Measurements from ENCODE around the gene ZNF71. TPM values are rescaled to one million over a fixed set of nuclear protein-coding genes. Genes with fewer than 3 reads are reported as not detected.

The ZNF71 gene
- total and polyA plus RNA-seq, 2 of the 8 experiments (the other 6 are each of a cell fraction or from before 2014, with no cell fraction given) = 8.2 to 12.4 TPM

GRCh38 chr19:56608274-56608964, 13.3 kb downstream of the ZNF71 start:
- H3K4ac ChIP-seq (replicated peaks; ENCODE audit: insufficient read length, low read depth, low read length) = no peak overlapping the region
- H3K18ac ChIP-seq (ENCODE audit: extremely low read depth, low read length) = no peak overlapping the region
- 95% methylated on average over 8 of the region's 8 CpGs; no CpG with 5 or more reads in 1 of the 2 experiments for WGBS, 2 experiments (ENCODE audit: extremely low coverage in 1 of 2, insufficient coverage in 1 of 2, insufficient read length in 1 of 2, insufficient replicate concordance in 2 of 2, low coverage in 1 of 2, low lambda C conversion rate in 2 of 2, missing lambda C conversion rate in 1 of 2)
- H3K79me1 ChIP-seq (ENCODE audit: low read depth, low read length) = peaks cover 5% of the 10 kb centered on the region
- no peak overlapping the region for H3K9ac ChIP-seq (replicated peaks in 1 of 4; ENCODE audit: extremely low read depth in 1 of 4, low read depth in 3 of 4, low read length in 3 of 4)
- no peak overlapping the region for H4K5ac ChIP-seq (ENCODE audit: insufficient read length, low read depth, low read length)
- no peaks in the 10 kb centered on the region for H4K20me1 ChIP-seq (replicated peaks in 1 of 2; ENCODE audit: control insufficient read depth in 1 of 2, insufficient read depth in 2 of 2, low read length in 2 of 2)
- H2BK15ac ChIP-seq (ENCODE audit: low read length) = no peak overlapping the region
- peaks cover 7 to 34% of the 10 kb centered on the region in 2 experiments for H3K79me2 ChIP-seq (ENCODE audit: control insufficient read depth in 1 of 2, insufficient read depth in 2 of 2, low read length in 2 of 2)
- no peak overlapping the region for H2BK120ac ChIP-seq (replicated peaks; ENCODE audit: low read depth, low read length)
- no peaks in the 10 kb centered on the region for H3K23me2 ChIP-seq (ENCODE audit: low read depth, low read length)
- ChIA-PET CTCF (ENCODE audit: partially characterized antibody) (no interaction called here), POLR2A (ENCODE audit: partially characterized antibody) (interaction anchor here (1.3 kb wide), 1 partner anchor 13 kb away, joined by 7 read pairs; the partner anchor contains the start of gene ZNF71)
- no peak overlapping the region for H2BK5ac ChIP-seq (ENCODE audit: low read depth, low read length)
- no peaks in the 10 kb centered on the region; a peak in 3 of 8 replicates for H3K36me3 ChIP-seq (ENCODE audit: control insufficient read depth in 2 of 4, insufficient read depth in 4 of 4, low read length in 3 of 4)
- no peak overlapping the region for H2AK5ac ChIP-seq (ENCODE audit: low read depth, low read length)
- no peak overlapping the region for H4K91ac ChIP-seq (replicated peaks; ENCODE audit: insufficient read length, low read length)
- no peak overlapping the region for H4K8ac ChIP-seq (ENCODE audit: extremely low read depth, insufficient read depth, low read length)
- H3K27me3 ChIP-seq (replicated peaks in 1 of 4; ENCODE audit: control insufficient read depth in 3 of 4, extremely low read depth in 1 of 4, insufficient read depth in 3 of 4, low read length in 3 of 4) = no peaks in the 10 kb centered on the region
- H3K23ac ChIP-seq (ENCODE audit: insufficient read length) = no peak overlapping the region
- H3K14ac ChIP-seq (ENCODE audit: insufficient read length) = no peak overlapping the region
- no peak overlapping the region for H3K4me3 ChIP-seq (ENCODE audit: extremely low read depth in 1 of 4, insufficient read depth in 2 of 4, low read depth in 3 of 4, low read length in 4 of 4)
- H3K4me1 ChIP-seq (replicated peaks in 1 of 4; ENCODE audit: control insufficient read depth in 3 of 4, insufficient read depth in 4 of 4, low read length in 3 of 4) = no peaks in the 10 kb centered on the region; a peak in 1 of 7 replicates
- FAIRE-seq = no peak
- no peak overlapping the region for H2BK20ac ChIP-seq (ENCODE audit: low read length)
- H3K27ac ChIP-seq (ENCODE audit: low read depth, low read length) = no peak overlapping the region
- H3K9me3 ChIP-seq (ENCODE audit: insufficient read depth in 2 of 2, low read depth in 1 of 2, low read length in 1 of 2) = peaks cover 17 to 35% of the 10 kb centered on the region in 2 experiments
- no peak overlapping the region for H2AFZ ChIP-seq (ENCODE audit: low read length)
- H2BK12ac ChIP-seq (ENCODE audit: low read depth, low read length) = no peak overlapping the region
- no peak for DNase-seq (ENCODE audit: low read depth in 1 of 2, low spot score in 2 of 2)
- H3K4me2 ChIP-seq (ENCODE audit: insufficient read depth in 1 of 2, low read depth in 2 of 2, low read length in 2 of 2) = no peak overlapping the region
- H3K56ac ChIP-seq (replicated peaks; ENCODE audit: insufficient read length, low read depth, low read length) = no peak overlapping the region
- no peak for TF ChIP-seq SIX5 (IDR thresholded peaks at IDR 0.05; ENCODE audit: low read depth, low read length)
- TF ChIP-seq TAF1 (IDR thresholded peaks at IDR 0.05; ENCODE audit: low read depth, low read length) = no peak
- no peak for TF ChIP-seq SRF (IDR thresholded peaks at IDR 0.05; ENCODE audit: low read depth, low read length)
- TF ChIP-seq POLR2AphosphoS5 (IDR thresholded peaks at IDR 0.05; ENCODE audit: low read depth, low read length) = no peak
- TF ChIP-seq KDM4A (IDR thresholded peaks at IDR 0.05; ENCODE audit: low read depth, low read length, severe bottlenecking) = no peak
- TF ChIP-seq CTCF (IDR thresholded peaks at IDR 0.05; ENCODE audit: control extremely low read depth in 1 of 3, insufficient read depth in 1 of 3, low read depth in 1 of 3, low read length in 3 of 3) = no peak
- no peak for TF ChIP-seq RXRA (IDR thresholded peaks at IDR 0.05; ENCODE audit: insufficient read depth, low read depth, low read length)
- no peak for TF ChIP-seq YY1 (IDR thresholded peaks at IDR 0.05; ENCODE audit: low read depth, low read length)
- TF ChIP-seq KDM5A (IDR thresholded peaks at IDR 0.05; ENCODE audit: low read length) = no peak
- no peak for TF ChIP-seq E2F6 (IDR thresholded peaks at IDR 0.05)

Data from H1 (cell line).